ENCODE results near the gene HIBCH.
"Not testable (repeated sequence)": the region's sequence is repeated elsewhere in the genome, so short reads cannot be mapped to it uniquely, and the experiment has no call there.

The HIBCH gene

DNA sequence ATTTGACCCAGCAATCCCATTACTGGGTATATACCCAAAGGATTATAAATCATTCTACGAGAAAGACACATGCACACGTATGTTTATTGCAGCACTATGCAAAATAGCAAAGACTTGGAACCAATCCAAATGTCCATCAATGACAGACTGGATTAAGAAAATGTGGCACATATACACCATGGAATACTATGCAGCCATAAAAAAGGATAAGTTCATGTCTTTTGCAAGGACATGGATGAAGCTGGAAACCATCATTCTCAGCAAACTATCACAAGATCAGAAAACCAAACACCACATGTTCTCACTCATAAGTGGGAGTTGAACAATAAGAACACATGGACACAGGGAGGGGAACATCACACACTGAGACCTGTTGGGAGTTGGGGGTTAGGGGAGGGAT, 96.9 kb downstream of the HIBCH start:
- not testable (repeated sequence) for DNase-seq

DNA sequence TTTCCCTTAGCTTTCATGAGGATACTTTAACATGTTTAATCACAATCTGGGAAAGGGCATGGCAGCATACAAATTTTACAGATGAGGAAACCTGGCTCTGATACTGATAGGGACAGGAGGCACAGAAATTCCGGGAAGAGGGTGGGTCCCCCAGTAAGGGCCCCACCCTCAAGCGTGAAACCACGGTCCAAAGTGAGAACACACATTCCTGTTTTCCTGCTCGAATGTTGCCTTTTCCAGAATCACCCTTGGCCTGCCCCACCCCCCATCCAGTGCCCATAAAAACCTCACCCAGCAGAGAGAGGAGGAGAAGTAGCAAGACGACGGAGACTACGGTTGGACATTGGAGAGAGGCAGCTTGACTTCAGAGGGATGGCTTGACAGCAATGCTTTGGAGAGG, 98.2 kb downstream of the HIBCH start:
- DNase-seq, result no peak

DNA sequence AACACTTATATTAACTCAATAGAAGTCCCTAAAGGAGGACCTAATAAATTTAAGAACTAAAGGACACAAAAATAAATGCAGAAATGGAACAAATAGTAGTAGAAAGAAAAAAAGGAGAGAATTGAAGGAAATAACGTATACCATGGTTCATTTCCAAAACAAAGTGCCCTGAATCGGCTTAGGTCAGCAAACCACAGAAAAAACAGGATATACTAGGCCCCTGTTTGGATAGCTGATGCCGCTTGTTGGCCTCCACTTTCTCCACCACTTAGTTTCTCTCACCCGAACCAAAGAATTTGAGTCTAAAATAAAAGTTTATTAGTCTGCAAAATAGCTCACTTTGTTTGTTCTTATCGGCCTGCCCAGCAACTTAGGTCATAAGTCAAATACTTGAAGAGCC, 100.4 kb downstream of the HIBCH start:
- no peak for DNase-seq

DNA sequence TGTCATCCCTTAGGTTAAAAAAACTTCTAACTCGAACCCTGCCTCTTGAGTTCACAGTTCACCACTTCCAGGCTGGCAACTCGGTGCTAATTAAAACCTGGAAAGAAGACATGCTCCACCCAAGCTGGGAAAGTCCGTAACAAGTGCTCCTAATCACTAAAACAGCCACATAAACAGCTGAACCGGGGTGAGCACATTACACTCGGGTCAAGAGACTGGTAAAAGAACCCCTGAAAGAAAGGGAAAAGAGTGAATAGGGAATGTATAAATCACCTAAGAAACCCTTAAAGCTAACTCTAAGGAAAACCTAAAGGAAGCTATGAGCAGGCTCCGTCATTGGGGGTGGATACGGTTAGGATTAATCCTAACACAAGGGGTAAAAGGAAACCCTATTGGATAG, 102.0 kb downstream of the HIBCH start:
- no peak for DNase-seq

DNA sequence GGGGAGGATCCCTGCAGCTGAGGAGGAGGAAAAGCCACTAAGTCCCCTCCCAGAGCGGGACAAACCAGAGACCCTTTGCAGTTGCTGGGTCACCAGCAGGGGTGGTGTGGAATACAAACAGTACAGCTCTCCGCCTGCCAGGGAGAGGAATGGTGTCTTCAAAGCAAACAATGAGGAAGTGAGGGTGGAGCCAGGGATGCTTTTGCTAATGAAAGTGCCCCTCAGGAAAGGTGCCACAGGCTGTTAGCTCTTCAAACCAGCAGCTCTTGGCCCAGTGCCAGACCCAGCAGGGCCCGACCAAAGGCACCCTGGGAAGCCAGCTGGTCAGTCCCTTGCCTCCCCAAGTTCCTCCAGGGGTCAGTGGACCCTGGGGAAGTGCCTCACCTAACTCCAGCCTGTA, 102.8 kb downstream of the HIBCH start:
- DNase-seq, result no peak

DNA sequence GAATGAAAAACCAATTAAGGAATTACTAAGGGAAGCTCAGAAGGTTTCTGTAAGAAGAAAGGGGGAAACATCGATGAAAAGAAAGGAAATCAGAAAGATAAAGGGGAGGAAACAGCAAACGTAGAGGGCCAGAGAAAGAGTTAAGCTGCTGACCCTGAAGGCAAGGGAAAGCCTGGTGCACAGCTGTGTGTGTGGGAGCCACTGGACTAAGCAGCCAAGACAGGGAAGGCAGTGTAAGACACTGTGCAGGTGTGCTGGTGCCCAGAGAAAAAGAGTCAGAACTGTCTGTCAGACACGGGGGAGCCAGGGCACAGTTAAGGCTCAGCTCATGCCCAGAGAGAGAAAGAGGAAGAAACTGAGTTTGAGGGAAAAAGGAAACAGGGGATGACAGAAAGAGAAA, 104.0 kb downstream of the HIBCH start:
- DNase-seq, result no peak

DNA sequence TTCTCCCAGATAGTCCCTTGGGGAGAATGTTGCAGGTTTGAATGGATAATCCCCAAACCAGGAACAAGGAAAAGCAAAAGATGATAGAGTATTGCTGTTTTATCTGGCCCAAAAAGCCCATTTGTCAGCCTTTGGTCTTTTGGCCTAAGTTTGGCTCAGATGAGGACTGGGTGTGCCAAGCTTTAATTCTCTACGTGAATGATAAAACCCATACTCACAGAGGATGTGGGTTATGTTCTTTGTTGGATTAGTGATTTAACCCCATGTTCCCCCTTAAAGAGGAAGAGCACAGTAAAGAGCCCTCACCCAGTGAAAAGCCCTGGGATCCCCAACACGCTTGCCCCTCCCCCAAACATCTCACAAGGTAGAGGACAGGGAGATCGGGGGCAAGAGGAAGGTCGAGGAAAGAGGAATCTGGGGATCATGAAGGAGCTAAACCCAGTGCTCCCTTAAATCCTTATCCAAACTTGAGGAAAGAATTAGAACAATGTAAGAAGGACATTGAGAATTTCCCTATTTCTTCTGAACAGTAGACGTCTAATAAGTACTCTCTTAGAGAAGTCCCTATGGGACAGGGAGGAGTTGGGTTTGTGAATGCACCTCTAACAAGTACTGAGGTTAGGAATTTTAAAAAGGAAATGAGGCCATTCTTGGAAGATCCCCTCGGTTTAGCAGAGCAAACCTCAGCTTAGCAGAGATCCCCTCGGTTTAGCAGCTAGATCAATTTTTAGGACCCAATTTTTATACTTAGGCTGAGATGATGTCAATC, 105.0 kb downstream of the HIBCH start:
- no peak for DNase-seq

DNA sequence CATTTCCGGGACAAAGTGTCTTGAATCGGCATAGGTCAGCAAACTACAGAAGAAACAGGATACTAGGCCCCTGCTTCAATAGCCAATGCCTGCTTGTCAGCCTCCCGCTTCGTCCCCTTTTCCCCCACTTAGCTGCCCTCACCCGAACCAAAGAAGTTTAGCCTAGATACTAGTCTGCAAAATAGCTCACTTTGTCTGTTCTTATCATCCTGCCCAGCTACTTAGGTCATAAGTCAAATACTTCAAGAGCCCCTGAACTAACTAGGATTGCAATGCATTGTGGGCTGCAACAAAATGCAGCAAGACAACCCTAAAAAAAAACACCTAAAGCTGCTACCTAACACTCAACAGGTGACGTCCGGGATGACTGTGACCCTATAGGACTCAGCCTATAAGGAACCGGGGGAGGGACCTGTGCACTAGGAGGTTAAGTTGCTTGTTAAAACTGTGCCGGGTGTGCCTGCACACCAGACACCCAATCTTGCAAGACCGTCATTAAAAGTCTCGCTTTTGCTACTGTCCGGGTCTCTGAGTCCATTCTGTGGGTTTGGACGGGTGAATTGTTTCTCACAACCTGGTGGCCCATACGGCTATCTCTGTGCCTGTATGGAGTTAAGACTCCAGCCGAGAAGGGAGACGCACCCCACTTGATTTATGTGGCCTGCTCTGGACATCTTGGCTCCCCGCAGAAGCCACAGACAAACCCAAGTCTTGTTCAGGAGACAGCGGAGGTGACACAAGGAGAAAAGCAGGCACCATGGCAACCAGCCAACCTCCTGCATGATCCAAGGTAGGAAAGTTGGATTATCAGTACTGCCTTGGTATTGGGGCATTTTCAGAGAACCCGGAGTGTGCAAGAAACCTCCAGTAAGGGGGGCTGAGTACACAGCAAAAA, 105.9 kb downstream of the HIBCH start:
- DNase-seq, result no peak

DNA sequence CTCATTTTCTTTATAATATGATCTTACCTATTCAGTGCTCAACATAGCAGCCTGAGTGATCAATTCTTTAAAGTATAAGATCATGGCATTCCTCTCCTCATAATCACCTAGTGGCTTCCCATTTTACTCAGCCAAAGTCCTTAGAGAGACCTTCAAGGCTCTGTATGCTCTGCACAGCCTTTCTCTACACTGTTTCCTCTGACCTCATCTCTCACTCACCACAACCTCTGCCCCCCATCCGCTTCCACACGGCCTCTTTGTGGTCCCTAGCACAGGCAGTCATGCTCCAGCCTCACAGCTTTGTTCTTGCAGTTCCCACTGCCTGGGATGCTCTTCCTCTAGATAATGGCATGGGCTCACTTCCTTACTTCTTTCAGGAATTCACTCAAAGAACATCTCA, 109.2 kb downstream of the HIBCH start:
- DNase-seq, result no peak

DNA sequence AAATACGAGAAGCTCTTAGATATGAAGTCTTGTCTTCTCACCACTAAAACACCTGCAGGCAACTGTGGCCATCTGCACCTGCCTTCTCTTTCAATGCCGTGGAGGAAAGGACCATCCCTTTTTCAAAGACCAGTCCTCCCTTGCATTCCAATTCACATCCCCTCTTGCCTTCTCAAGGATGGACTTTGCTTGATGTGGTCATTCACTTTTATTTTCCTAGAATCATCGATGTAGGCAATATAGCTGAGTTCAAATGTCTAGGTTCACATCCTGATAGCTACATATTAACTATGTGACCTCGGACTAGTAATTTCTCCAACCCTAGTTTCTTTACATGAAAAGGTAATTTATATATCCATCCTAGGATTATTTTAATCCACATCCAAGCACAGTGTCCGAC, 110.1 kb downstream of the HIBCH start:
- DNase-seq, result no peak

DNA sequence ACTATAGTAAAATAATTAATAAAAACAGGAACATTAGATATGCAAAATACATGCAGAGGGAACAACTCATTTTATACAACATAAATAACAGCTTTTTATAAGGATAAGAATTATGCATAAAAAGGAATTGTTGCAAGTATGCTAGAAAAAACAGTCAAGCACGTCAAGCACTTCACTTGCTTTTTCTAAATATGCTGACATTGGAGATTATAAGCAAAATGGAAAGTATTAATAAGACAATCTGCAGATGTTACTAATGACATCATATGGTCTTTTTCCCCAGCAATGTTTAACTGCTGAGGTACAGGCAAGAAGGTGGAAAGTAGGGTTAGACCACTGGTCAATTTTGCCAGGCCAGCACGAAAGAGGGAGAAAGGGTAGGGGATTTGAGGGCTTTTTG, 111.7 kb downstream of the HIBCH start:
- DNase-seq, result no peak

DNA sequence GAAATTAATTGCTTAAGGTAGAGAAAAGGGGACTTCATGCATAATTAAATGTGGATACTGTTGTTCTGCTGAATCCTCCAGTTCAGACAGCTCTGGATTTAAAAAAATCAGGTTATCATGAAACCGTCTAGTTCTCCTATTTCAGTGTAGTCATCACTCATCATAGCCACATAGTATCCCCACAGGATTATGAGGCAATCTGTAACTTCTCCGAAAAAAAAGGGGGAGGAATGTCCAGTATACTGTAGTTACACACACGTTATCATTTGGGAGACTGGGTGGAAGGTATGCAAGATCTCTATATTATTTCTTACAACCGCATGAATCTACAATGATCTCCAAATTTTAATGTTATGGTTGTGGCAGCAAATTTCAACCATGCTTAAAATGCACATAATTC, 114.0 kb downstream of the HIBCH start:
- DNase-seq, result no peak

DNA sequence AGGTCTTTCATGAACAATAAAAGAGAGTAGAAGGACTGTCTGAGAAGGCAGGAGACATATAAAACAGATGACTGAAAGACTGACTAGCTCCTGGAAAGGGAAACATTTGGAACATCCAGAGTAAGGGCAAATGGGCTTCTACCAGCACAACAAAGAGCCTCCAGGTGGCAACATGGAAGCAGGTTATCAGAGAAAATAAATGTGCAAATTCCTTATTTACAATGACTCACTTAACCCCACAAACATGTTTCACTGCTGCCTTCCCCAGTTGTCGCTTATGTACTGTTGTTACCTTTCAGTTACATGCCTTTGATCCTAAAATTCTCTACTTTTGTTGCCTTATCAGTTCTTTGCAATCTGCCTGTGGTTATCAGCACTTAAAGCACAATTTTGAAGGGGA, 117.0 kb downstream of the HIBCH start:
- no peak for DNase-seq

DNA sequence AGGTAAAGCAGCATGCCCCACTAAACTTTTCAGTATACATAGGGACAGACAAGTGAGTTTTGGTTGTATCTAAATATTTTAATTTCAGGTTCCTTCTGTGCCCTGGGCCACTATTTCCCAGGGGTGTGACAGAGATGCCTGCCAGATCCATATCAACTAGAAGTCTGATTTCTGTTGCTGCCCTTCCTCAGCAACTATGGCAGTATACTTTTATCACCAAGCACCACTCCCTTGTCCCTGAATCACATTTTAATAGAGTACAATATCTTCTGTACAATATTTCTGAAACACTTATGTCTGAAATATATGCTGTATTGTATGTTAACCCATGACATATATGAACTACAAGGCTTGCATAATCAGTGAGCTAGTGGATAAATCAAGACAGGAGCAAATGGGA, 117.6 kb downstream of the HIBCH start:
- DNase-seq, result no peak

DNA sequence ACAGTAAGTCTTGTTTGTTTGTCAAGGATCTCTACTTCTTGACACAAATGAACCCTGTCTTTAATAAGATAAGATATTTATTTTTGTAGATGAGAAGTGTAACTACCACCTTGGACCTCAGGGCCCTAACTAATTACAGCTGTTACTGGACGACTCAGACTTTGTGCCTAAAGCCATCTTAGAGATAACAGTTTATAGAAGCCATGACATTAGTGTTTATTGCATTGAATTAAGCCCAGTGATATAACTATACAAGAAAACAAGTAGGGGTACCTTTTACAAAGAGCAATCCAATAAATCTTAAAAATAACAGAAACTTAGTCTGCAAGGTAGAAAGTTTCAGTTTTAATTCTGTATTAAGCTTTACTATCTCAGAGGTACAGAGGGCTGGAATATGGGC, 119.0 kb downstream of the HIBCH start:
- no peak for DNase-seq

DNA sequence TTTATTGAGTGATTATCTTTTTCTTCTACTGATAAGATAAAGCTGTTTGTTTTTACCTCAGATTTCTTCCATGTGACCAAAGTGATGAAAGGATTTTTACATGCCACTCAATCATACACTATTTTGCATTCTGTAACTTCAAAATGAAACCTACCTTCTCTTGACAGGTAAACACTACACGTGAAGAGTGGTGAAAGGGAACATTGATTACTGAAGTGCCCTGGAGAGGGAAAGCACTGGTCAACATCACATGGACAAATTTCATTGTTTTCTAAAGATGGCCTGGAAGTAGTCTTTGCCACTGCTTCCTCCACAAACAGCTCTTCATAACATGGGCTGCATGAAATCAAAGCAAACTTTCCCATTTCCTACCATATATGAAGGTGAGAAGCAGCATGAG, 120.1 kb downstream of the HIBCH start:
- DNase-seq, result no peak

DNA sequence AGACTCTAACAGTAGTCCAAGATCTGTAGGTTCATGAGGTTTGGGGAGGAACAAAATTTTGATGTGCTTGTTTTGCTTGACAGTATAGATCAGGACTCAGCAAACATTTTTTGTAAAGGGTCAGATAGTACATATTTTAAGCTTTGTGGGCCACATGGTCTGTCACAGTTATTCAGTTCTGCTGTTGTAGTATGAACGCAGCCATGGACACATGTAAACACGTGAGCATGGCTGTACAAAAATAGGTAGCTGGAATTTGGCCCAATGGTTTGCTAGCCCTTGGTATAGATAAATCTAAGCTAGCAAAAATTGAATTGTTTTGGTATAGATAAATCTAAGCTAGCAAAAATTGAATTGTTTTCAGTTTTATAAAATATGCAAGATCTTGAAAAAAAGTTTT, 120.5 kb downstream of the HIBCH start:
- DNase-seq, result no peak

DNA sequence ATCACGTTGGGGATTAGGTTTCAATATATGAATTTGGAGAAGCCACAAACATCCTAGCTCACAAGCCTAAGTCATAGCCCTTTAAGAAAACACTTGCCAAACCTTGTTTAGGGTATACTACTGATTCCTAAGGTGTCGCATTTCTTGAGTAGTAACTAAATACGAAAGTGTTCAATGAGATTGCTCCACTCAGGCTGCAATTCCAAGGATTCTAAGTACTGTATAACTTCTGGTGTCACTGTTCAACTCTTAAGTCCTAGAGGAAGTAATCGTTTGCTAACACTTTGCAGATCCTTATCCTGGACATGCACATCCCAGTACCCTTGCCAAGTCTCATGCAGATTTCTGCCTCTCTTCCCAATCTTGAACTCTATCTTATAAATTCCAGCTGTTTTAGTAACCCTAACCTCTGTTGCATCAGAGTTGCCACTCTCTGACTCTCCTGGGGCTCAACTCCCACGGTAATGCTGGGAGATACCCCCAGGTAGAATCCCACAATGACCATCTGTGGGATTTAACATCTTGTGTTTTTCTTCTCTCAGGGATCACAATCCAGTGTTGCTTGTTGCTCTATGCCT, 122.4 kb downstream of the HIBCH start:
- DNase-seq, result no peak

DNA sequence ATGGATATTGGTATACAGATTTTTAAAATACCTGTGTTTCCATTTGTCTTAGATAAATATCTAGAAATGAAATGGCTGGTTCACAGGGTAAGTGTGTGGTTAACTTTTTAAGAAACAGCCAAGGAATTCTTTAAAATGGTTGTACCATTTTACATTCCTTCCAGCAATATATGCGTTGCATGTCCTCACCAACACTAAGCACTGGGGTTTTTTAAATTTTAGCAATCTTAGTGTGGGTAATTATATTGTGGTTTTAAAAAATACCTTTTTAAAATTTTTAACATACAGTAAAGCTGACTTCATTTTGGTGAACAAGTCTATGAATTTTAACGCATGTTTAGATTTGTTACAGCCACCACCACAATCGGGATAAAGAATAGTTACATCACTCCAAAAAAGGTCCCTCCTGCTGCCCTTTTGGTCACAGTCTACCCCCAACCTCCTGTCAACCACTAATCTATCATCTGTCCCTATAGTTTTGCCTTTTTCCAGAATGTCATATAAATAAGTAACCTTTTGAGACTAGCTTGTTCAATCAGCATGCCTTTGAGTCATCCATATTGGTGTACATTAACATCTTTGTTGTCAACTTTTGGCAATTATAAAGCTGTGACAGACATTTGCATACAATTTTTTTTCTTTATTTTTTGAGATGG, 129.0 kb downstream of the HIBCH start:
- no peak for DNase-seq

DNA sequence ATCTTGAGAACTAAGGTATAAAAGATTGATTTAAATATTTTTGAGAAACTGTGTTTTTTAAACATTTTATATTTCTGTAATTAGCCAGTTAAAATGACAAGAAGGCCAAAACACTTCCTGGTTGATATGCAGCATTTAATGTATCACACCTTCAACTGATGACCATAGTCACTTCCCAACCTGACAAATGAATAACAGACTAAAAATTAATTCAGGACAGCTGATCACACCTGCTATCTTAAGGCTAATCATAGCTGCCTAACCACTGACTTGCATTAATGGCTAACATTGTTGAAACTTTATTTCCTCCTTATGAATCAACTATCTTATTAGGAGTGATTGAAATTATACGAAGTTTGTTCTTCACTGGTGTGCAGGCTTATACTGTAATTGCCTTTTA, 131.3 kb downstream of the HIBCH start:
- no peak for DNase-seq

DNA sequence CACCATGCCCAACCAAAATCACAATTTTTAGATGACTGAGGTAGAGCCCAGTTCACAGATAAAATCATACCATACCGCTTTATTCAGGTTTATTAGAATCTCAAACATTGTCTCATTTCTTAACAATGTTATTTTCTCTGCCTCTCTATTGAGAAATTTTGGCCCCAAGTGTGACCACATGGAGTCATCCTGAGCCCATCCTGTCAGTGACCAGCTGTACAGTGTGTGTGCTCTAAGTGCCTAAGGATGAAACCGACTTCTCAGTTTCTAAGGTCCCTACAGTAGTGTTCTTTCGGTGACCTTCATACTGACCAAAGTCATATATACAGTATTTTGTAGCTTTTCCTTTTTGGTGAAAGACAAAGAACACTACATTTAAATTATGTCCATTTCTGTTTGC, 133.4 kb downstream of the HIBCH start:
- DNase-seq, result no peak

DNA sequence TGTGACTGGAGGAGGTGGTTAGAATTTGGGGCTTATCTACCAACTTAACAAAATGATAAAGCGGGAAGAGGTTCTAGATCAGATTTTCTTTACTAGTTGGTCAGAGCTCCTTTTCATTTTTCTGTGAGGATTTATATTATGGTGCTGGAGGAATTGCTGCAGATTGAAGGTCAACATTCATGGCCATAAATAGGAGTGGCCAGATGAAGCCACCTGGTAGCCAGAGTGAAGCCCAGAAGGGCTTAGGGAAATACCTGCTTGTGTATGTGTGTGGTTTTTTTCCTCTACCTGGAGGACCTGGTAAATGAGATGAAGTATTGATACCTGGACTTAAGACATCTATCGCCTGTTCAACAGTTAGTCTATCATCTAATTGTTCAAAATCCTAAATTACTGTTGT, 134.2 kb downstream of the HIBCH start:
- DNase-seq, result no peak

DNA sequence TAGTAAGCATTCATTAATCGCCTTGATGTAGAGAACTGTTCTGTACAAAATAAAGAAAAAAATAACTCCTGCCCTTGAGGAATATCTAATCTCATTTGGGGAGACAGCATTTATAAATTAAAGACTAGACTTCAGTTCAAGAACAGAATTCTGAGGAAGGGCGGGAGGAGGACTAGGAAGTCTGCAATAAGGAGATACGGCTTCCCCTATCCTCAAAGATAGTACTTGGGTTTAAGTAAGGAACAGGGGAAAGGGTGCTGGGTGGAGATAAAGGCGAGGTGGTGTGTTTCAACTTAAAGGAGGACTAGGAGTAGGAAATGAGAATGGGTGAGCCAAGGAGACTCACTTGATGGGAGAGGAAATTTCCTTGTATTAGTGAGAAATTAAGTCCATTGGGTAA, 135.2 kb downstream of the HIBCH start:
- no peak for DNase-seq

DNA sequence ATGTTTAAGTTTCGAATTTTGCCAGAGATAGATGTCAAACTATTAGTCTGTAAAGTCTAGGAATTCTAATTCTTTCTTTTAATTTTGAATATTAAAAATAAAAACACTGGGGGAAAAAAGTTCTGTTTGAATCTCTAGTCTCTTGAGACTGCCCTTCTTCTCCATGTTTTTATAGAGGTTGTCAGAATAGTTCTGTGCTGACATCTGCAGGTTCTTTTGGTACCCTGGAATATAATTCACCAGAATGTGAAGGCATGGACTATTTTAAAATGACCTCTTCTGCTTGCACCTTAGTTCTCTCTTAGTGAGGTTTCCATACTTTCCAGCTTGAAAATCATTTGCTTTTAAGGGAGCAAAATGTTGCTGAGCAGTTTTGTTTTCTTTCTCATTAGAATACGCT, 136.1 kb downstream of the HIBCH start:
- no peak for DNase-seq

Data from cortex of kidney (tissue), 1 donor.